ENCODE data around the gene SPACA6. TPM values are rescaled to one million over a fixed set of nuclear protein-coding genes. Genes with fewer than 3 reads are reported as not detected.

Gene SPACA6
- total and polyA plus RNA-seq, 9 of the 15 experiments (the other 6 are each of a cell fraction or from before 2014, with no cell fraction given), result 1.3 to 17.3 (median 6.2) TPM

DNA sequence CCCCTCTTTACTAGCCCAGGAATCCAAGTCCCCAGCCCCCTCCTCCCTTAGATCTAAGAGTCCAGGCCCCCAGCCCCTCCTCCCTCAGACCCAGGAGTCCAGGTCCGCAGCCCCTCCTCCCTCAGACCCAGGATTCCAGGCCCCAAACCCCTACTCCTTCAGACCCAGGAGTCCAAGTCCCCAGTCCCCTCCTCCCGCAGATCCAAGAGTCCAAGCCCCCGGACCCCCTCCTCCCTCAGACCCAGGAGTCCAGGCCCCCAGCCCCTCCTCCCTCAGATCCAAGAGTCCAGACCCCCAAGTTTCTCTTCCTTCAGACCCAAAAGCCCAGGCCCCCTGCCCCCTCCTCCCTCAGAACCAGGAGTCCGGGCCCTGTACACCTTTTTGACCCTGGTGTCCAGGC lies 11.5 kb downstream of the SPACA6 start (continued):
- TF ChIP-seq, protein P1, sequence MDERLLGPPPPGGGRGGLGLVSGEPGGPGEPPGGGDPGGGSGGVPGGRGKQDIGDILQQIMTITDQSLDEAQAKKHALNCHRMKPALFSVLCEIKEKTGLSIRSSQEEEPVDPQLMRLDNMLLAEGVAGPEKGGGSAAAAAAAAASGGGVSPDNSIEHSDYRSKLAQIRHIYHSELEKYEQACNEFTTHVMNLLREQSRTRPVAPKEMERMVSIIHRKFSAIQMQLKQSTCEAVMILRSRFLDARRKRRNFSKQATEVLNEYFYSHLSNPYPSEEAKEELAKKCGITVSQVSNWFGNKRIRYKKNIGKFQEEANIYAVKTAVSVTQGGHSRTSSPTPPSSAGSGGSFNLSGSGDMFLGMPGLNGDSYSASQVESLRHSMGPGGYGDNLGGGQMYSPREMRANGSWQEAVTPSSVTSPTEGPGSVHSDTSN (CRISPR knock-in tag; IDR thresholded peaks at IDR 0.05; ENCODE audit: low read depth), result no peak
- TF ChIP-seq, protein P1 (tag; conservative IDR thresholded peaks at IDR 0.05; ENCODE audit: low read depth), result no peak
- TF ChIP-seq NCOA6 (IDR thresholded peaks at IDR 0.05) (no peak), CAMTA2 (CRISPR knock-in tag; conservative IDR thresholded peaks at IDR 0.05) (no peak), ZNF551 (CRISPR knock-in tag; IDR thresholded peaks at IDR 0.05) (no peak), FOXA3 (CRISPR knock-in tag; conservative IDR thresholded peaks at IDR 0.05 in 1 of 2, IDR thresholded peaks at IDR 0.05 in 1 of 2) (no peak), TAF15 (IDR thresholded peaks at IDR 0.05; ENCODE audit: low read depth, low read length) (no peak), ZKSCAN3 (CRISPR knock-in tag; IDR thresholded peaks at IDR 0.05) (no peak), SREBF2 (CRISPR knock-in tag; IDR thresholded peaks at IDR 0.05) (no peak)
- TF ChIP-seq, protein P2, sequence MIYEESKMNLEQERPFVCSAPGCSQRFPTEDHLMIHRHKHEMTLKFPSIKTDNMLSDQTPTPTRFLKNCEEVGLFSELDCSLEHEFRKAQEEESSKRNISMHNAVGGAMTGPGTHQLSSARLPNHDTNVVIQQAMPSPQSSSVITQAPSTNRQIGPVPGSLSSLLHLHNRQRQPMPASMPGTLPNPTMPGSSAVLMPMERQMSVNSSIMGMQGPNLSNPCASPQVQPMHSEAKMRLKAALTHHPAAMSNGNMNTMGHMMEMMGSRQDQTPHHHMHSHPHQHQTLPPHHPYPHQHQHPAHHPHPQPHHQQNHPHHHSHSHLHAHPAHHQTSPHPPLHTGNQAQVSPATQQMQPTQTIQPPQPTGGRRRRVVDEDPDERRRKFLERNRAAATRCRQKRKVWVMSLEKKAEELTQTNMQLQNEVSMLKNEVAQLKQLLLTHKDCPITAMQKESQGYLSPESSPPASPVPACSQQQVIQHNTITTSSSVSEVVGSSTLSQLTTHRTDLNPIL (CRISPR knock-in tag; IDR thresholded peaks at IDR 0.05), result no peak
- TF ChIP-seq, protein P3, sequence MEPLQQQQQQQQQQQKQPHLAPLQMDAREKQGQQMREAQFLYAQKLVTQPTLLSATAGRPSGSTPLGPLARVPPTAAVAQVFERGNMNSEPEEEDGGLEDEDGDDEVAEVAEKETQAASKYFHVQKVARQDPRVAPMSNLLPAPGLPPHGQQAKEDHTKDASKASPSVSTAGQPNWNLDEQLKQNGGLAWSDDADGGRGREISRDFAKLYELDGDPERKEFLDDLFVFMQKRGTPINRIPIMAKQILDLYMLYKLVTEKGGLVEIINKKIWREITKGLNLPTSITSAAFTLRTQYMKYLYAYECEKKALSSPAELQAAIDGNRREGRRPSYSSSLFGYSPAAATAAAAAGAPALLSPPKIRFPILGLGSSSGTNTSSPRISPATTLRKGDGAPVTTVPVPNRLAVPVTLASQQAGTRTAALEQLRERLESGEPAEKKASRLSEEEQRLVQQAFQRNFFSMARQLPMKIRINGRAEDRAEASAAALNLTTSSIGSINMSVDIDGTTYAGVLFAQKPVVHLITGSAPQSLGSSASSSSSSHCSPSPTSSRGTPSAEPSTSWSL (CRISPR knock-in tag; IDR thresholded peaks at IDR 0.05; ENCODE audit: borderline replicate concordance), result no peak
- TF ChIP-seq, protein P4, sequence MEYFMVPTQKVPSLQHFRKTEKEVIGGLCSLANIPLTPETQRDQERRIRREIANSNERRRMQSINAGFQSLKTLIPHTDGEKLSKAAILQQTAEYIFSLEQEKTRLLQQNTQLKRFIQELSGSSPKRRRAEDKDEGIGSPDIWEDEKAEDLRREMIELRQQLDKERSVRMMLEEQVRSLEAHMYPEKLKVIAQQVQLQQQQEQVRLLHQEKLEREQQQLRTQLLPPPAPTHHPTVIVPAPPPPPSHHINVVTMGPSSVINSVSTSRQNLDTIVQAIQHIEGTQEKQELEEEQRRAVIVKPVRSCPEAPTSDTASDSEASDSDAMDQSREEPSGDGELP (CRISPR knock-in tag; IDR thresholded peaks at IDR 0.05; ENCODE audit: borderline replicate concordance), result no peak
